GM19438 (cell line): Measurements from ENCODE around the gene CD48.
A peak's percentile ranks its signal among the peaks of the same experiment; 100 is the strongest.

Experiments used
- ATAC-seq: cut with Tn5 transposase; IDR thresholded peaks from one replicate; pipeline ENCODE4 v1.9.1; 2021; ENCODE audit warnings: low read depth; ENCODE audit not compliant: unreplicated experiment

Gene CD48

DNA sequence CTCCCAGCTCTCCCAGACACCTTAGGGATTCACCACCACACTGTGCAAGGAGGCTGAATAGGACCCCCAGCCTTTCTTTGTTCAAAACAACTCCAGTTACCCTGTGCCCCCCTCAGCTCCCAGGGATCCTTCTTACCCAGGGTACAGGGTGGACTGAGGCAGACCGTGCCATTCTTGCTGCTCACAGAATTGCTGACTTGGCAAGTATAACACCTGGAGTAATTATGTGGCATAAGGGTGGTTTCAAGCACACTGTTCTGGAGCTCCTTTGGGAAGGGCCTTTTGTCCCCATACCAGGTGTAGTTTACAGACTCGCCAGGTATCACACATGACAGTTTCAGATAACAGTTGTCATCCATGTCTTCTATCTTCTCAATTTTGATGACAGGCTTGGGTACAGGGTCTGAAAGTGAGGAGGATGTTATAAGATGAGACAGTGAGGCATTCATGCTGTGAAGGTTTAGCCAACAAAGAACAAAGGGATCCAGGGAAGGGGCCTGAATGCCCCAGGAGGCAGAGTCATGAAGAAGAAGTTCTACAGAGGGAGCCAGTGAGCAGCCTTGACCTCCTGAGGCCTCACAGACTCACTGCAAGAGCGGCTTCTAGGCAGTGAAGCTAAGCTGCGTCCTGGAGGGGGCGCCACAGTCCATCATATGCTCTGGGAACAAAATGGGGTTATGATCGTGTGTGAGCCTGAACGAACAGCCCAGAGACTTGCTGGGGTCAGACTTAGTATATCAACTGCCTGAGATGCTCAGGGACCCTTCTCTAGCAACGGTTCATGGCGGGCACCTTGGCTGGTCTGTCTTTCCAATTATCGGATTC lies 30.3 kb downstream of the CD48 start:
- ATAC-seq = peak; percentile 50

DNA sequence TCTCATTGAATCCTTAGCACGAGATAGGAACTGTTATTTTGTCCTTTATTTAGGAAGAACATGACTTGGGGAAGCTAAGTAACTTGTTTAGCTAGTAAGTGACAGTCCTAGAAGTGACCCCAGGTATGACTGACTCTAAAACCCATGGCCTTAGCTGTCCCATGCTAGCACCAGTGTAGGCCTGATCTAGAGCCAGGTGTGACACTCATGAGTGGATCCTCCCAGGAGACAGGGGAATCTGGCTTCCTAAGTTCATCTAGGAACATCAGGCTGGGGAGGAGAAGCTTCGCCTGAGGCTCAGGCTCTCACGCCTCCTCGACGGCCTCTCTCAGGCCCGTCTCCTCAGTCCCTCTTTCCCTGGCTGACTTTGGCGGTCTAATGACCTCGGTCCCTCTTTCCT lies 31.2 kb downstream of the CD48 start:
- no peak for ATAC-seq

DNA sequence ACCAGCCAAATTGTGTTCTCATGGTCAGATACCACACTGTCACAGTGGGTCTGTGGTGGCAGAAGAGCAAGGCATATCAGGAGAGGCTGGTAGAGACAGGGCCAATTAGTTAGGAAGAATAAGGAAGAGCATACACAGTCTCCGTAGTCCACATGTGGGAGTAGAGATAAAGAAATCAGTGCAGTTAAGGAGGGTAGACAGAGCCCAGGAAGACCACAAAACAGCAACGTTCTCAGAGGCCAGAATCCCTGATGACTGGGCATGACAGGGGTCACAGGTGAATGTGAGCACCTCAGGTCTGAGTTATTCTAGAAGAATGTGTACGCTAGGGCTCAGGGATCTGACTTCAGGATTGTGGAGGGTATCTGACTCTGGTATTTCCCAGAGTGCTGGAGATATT lies 31.7 kb downstream of the CD48 start:
- ATAC-seq = no peak

DNA sequence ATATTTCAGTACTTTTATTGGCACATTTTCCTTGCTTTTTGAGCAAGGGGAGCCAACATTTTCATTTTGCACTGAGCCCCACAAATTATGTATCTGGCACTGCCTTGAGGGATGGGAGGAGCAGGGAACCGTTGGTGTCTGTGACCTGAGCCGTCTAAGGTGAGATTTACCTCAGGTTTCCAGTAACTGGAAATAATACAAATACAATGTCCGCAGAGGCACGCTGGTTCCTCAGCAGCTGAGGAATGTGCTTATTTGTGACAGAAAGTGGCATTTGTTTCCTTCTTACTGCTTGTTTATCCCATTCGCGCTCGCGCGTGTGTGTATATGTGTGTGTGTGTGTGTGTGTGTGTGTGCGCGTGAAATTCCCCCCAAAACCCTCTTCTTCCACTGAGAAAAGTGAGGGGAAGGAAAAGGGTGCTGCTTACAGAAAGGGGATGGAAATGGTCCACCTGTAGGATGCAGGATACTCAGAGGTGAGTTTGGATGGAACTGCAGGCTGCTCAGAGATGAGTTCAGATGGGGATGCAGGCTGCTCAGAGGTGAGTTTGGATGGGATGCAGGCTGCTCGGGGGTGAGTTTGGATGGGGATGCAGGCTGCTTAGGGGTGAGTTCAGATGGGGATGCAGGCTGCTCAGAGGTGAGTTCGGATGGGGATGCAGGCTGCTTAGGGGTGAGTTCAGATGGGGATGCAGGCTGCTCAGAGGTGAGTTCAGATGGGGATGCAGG lies 34.6 kb downstream of the CD48 start:
- ATAC-seq = no peak

DNA sequence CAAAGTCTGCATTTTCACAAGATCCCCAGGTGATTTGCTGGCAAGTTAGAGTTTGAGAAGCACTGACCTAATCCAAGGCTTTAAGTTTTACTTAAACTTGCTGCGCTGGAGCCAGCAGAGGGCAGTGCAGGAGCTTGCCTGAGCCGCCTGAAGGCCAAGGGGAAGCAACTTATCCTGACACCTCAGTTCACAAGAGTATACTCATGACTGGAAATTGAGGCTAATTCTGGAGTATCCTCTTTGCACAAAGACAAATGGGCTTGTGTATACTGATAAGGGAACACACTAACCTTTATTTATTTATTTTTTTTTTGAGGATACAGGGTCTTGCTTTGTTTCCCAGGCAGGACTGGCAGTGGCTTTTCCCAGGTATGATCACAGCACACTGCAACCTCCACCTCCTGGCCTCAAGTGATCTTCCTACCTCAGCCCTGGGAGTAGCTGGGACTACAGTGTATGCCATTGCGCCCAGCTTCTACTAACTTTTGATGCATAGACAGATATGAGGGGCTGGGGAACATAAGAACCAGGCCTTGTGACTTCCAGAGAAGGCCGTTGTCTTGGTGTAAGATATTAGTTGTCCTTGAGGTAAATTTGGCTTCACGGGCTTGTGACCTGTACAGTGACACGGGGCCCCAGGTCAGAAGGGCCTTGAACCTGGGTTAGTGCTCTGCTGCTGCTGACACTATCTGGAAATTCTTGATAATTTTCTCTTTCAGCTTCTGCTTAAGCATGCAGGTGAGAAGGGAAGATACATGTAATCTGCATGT lies 35.8 kb downstream of the CD48 start:
- peak; percentile 46 for ATAC-seq

DNA sequence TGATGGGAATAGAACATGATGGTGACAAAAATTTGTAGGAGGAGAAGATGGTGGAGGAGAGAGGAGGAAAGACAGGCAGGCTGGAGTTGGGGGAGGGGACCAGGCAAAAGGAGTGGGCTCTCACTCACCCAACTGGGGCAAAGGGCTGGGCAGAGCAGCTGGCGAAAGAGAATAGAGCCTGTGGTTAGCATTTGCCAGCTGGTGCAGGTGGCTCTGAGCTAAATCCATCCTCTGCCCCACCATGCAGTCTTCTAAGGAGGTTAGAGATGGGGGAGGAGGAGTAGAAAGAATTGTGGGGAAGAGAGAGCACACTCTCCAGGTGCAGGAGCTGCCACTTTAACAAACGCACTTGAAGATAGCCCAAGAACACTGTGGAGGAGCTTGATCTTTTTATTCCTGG lies 37.2 kb downstream of the CD48 start:
- no peak for ATAC-seq

DNA sequence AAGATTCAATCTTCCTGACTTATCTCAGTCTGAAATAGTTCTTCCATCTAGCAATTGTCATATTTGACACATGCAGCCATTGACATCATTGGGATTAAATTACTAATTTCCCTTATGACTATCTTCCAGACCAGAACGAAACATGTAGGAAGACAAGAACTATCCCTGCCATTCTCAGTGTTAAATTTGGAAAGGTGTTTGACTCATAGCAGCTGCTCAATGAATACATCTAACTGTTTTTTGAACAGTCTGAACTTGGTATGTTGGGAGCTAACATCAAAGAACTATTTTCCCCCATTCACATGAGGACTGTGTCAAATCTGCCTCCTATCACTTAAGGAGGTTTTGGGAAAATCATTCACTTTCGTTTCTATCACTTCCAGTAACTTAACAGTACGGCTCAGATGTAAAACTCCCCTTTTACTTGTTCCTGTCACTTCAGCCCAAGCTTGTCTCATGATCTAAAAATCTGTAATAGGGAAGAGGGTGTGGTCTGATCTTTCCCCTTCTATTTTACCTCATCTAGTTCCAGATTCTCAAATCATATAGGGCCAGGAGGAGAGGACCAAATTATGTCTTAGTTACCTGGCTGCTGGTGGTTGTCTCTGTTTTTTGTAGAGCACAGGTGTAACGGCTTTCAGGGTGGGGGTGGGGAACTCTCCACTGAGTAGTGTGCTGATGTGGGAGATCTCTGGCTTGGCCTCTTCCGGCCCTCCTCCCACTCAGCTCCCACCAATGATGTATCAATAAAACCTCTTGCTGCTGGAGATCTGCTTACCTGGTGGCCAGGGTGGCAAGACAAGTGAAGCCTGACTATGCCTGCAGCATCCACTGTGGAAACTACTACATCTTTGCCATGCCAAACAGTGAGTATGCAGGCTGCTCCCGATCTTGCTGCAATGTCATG lies 38.6 kb downstream of the CD48 start:
- ATAC-seq = no peak

DNA sequence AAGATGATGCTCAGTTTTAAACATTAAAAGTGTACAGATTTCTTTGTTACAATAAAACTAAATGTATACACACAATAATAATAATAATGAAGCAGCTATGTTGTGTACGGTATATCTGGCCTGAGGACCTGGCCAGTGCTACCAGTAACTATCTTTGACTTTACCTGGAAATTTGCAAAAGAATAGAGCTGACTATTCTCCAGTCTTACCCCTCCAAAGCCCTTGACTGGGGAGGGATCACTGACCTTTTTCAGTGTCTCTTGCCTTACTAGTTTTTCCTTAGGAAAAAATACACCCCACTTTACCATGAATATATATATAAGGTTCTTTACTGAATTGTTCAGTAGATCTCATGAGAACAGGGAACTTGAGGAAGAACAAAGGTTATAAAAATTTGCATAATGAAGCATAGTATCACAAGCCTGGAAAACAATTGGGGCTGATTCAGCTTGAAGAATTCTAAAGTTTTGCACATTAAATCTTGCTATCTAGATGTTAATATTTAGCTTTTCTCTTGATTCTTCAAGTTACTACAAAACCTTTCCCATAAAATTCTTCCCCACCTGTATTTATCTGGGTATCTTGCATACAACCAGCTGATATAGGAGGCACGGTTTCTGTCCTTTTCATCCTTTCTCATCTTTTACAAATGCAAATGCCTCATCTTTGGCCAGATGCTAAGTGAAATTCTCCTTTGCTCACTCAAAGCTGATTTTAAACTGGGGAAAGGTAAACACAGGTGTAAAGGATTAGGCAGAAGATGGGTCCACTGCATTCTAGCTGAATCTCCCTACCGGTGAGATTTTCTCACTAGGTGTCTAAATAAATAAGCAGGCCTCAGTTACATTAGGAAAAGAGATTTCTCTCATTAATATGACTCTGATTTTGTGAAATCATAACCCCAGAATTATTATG lies 39.8 kb downstream of the CD48 start:
- ATAC-seq = no peak

DNA sequence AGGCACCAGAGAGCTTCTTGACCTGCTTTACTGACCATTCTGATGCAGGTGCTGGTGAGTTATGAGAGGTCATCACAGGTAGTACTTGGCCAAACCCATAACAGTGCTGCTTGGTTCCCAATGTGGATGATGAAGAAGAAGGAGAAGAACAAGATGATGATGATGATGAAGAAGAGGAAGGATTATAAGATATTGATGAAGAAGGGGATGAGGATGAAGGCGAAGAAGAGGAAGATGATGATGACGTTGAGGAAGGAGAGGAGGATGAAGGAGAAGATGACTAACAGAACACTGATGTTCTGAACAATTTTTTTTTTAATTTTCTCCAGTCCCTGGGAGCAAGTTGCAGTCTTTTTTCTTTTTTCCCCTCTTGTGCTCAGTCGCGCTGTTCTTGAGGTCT lies 40.9 kb downstream of the CD48 start:
- ATAC-seq = no peak

DNA sequence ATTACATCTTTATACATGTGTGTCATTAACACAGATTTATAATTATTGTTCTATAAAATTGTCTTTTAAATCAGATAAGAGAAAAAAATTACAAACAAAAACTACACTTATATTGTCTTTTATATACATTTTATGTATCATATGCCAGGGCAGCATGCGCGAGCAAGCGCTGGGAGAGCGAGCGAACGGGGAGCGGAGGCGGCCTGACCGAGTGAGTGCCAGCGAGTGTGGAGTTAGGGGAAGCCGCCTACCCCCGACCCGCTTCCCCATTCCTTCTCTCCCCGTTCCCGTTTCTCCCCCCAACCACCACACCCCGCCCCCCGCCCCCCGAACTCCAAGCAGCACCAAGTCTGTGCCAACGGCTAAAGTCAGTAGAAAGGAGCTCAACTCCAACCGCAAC lies 41.8 kb downstream of the CD48 start:
- no peak for ATAC-seq

DNA sequence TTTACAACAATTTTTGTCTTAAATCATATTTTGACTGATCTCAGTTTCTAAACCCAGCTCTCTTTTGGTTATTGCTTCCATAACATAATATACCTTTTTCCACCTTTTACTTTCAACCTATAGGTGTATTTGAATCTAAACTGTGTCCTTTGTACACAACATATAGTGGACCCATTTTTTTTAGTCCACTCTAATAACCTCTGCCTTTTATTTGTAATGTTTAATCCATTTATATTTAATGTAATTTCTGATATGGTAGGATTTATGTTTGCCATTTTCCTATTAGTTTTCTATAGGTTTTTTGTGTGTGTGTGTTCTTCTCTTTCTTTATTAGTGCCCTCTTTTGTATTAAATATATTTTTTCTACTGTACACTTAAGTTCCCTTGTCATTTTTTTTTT lies 42.3 kb downstream of the CD48 start:
- no peak for ATAC-seq

DNA sequence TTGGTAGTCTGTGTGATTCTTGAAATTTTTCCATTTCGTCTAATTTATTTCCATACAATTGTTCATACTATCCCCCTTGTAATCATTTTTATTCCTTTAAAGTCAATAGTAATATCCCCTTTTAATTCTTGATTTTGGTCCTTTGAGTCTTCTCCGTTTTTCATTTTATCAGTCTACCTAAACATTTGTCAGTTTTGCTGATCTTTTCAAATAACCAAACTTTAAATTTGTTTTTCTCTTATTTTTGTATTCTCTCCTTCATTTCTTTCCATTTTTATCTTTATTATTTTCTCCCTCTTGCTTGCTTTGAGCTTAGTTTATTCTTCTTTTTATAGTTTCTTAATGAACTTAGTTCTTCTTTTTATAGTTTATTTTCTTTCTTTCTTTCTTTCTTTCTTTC lies 43.7 kb downstream of the CD48 start:
- no peak for ATAC-seq

DNA sequence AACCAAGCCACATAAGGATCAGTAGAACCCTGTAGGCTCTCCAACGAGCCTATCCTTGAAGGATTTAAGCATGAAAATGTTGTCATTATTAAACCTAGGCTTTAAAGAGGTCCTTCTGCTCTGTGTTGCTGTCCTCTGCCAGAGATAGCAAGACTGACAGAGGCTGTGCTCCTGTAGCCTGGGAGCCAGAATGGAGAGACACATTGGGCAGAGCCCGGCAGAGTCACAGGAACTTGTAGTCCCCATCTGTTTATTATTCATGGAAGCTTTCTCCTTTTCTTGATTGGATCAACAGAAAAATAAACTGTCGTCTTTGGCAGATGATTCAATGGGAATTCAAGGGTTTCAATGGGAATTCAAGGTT lies 45.6 kb downstream of the CD48 start:
- ATAC-seq = no peak

DNA sequence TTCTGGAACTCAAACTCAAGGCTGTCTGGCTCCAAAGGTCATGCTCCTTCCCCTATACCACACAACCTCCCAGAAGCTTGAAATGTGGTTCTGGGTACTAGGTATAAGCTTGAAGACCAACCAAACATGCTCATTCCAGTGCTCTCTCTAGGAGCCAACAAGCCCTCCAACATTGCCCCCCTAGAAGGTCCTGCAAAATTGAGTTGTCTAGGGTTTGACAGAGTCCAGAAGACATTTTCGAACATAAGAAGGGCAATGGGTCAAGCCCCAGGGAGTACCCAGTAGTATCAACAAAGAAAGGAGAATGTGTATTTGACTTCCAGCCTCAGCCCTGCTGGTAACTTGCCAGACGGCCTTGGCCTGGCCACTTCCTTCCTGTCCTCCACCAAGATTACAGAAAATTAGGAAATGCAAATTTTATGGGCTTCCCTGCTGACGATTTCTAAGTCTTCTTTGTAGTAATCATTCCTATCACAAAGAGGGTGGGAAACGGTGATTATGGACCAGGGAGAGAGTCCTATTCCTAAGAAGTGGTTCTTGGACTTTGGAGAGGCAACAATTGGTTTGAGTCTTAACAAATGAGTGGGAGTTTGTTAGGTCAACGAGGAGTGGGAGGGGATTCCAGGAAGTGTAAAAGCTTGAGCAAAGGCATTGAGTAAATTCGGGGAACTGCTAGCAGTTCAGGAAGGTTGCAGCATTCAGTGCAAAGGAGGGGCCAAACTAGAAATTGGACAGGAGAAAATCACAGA lies 46.1 kb downstream of the CD48 start:
- ATAC-seq = no peak

DNA sequence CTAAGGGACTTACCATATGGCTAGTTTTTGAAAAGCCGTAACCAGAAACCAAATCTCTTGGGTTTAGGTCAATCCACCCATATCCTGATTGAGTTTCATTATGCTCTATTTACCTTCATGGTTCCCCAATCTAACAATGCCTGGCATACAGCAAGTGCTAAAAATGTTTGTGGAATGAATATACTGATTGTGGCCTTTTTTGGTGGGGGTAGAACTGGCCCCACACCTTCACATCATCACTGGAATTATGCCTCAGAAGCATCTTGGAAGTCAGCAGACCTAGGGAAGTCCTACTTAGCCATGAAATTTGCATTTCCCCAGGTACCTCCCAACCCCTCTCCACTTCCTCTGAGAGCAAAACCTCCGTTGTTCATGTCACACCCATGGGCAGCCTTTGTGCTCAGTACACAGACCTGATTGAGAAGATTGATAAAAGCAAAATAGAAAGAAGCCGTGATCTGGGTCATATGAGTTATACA lies 47.0 kb downstream of the CD48 start:
- peak; percentile 71 for ATAC-seq

DNA sequence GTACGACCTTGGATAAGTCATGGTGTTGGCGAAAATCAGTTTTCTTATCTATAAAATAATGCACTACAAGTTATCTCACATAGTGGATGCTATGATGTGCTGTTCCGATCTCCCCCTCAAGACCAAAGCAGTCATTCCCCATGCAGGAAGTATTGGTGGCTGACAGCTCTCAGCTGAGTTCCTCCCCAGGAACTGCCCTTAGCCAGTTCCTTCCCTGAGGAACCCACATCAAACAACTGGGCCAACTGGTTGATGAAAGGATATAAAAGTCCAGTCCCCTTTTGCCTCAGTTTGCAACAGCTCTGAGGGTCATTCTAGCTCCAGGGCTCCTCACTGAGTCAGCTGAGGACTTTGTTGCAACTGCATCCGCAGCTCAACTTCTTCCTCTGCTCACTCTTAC lies 48.7 kb downstream of the CD48 start:
- ATAC-seq = no peak

DNA sequence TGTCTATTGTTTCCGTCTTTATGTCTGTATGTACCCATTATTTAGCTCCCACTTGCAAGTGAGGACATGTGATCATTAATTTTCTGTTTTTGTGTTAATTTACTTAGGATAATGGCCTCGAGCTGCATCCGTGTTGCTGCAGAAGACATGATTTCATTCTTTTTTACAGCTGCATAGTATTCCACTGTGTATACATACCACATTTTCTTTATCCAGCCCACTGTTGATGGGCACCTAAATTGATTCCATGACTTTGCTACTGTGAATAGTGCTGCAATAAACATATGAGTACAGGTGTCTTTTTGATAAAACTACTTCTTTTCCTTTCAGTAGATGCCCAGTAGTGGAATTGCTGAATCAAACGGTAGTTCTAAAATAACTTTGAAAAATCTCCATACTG lies 52.1 kb downstream of the CD48 start:
- no peak for ATAC-seq

DNA sequence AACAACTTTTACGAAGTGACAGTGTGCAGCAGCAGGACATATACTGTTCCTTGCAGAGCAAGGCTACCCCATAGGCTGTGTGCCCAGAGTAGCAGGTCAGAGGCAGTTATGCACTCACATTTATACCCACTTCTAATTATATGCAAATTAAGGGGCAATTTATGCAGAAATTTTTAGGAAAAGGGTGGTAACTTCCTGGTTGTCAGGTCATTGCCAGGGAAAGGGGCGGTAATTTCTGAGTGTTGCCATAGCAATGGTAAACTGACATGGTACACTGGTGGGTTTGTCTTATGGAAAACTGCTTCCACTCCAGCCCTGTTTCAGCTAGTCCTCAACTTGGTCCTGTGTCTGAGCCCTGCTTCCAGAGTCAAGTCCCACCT lies 52.8 kb downstream of the CD48 start:
- ATAC-seq = no peak
